Type B pancreatic cell (in vitro differentiated cells): Measurements from ENCODE around the gene SCN8A. TPM values are rescaled to one million over a fixed set of nuclear protein-coding genes. Genes with fewer than 3 reads are reported as not detected.
A peak's percentile ranks its signal among the peaks of the same experiment; 100 is the strongest.

Experiments
- DNase-seq: peaks from one replicate; pipeline ENCODE4 v3.0.0; 2021; ENCODE audit warnings: mixed read lengths; ENCODE audit not compliant: unreplicated experiment; ENCODE audit errors: extremely low spot score
- H3K27ac Mint-ChIP-seq: 2 replicates; pipeline ENCODE4 v1.8.0; 2021; ENCODE audit warnings: mild to moderate bottlenecking, mixed read lengths
- H3K27me3 Mint-ChIP-seq: 2 replicates; pipeline ENCODE4 v1.8.0; 2021; ENCODE audit warnings: mixed read lengths
- H3K36me3 Mint-ChIP-seq: 2 replicates; pipeline ENCODE4 v1.8.0; 2021; ENCODE audit warnings: mixed read lengths
- H3K4me1 Mint-ChIP-seq: one replicate; pipeline ENCODE4 v1.8.0; 2021; ENCODE audit warnings: mixed read lengths; ENCODE audit not compliant: unreplicated experiment
- H3K4me3 Mint-ChIP-seq: 2 replicates; pipeline ENCODE4 v1.8.0; 2021; ENCODE audit warnings: mild to moderate bottlenecking, mixed read lengths
- H3K9me3 Mint-ChIP-seq: 2 replicates; pipeline ENCODE4 v1.8.0; 2021; ENCODE audit warnings: mixed read lengths
- CTCF ChIP-seq: fragments of 200-600 bp; sonication (generic); conservative IDR thresholded peaks from 2 replicates; pipeline ENCODE4 v1.5.0; 2021; ENCODE audit warnings: antibody characterized with exemption, mild to moderate bottlenecking
- total RNA-seq: library from RNA; stranded (reverse); gene quantifications from 2 replicates; pipeline ENCODE4 v1.2.1, GENCODE V29; 2021; ENCODE audit warnings: low replicate concordance

SCN8A gene
- total RNA-seq, 1 donor from 2014 or later, result 3.9 TPM

DNA sequence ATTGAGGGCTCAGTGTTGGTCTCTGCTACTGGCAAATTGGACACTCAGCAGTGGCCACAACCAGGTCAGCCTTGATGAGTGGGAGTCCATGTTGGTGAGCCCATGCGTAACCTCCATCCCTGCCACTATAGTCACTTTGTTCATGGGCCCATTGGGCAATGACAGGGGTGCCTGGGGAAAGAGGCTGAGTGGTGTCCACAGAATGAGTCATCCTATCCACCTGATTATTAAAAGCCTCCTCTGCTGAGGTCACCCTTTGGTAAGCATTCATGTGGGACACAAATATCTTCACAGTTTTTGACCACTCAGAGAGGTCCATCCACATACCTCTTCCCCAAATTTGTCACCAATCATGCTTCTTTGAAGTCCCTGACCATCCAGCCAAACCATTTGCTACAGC, 207.5 kb downstream of the SCN8A start:
- H3K4me1 Mint-ChIP-seq, result no peaks in the 10 kb centered on the region
- H3K4me3 Mint-ChIP-seq, result no peak overlapping the region
- TF ChIP-seq CTCF, result no peak
- DNase-seq, result no peak
- no peaks in the 10 kb centered on the region for H3K9me3 Mint-ChIP-seq
- no peak overlapping the region for H3K27ac Mint-ChIP-seq
- H3K36me3 Mint-ChIP-seq, result peaks cover under 1% of the 10 kb centered on the region
- H3K27me3 Mint-ChIP-seq, result no peaks in the 10 kb centered on the region

DNA sequence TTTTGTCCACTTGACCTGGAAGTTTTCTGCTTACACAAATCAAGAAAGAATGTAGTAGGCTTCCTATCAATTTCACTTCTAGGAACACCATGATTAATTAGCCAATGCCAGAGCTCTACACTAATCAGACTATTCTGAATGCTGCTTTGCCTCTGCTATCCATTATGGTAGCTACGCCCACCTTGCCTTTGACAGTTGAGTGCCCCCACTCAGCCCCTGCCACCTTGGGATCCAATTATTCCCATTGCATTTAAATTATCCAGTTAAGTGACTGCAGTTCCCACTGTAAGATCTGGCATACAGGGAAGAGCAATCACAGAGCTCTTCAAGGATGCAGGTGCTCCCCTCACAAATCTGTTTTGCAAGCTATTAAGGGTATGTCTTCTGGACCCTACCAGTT, 210.0 kb downstream of the SCN8A start:
- H3K4me3 Mint-ChIP-seq, result no peak overlapping the region
- no peak overlapping the region for H3K27ac Mint-ChIP-seq
- no peaks in the 10 kb centered on the region for H3K36me3 Mint-ChIP-seq
- H3K9me3 Mint-ChIP-seq, result no peaks in the 10 kb centered on the region
- TF ChIP-seq CTCF, result no peak
- H3K4me1 Mint-ChIP-seq, result no peaks in the 10 kb centered on the region
- H3K27me3 Mint-ChIP-seq, result no peaks in the 10 kb centered on the region
- DNase-seq, result no peak

DNA sequence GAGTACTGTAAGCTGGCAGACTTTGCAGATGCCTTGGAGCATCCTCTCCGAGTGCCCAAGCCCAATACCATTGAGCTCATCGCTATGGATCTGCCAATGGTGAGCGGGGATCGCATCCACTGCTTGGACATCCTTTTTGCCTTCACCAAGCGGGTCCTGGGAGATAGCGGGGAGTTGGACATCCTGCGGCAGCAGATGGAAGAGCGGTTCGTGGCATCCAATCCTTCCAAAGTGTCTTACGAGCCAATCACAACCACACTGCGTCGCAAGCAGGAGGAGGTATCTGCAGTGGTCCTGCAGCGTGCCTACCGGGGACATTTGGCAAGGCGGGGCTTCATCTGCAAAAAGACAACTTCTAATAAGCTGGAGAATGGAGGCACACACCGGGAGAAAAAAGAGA, 215.9 kb downstream of the SCN8A start:
- H3K36me3 Mint-ChIP-seq, result no peaks in the 10 kb centered on the region
- no peak overlapping the region for H3K27ac Mint-ChIP-seq
- no peak for DNase-seq
- no peak overlapping the region for H3K4me3 Mint-ChIP-seq
- no peak for TF ChIP-seq CTCF
- peaks cover 4% of the 10 kb centered on the region for H3K4me1 Mint-ChIP-seq
- H3K27me3 Mint-ChIP-seq, result no peaks in the 10 kb centered on the region
- H3K9me3 Mint-ChIP-seq, result no peaks in the 10 kb centered on the region

GRCh38 chr12:51809193-51809592, 218.2 kb downstream of the SCN8A start:
- no peak for TF ChIP-seq CTCF
- Mint-ChIP-seq H3K36me3 (no peaks in the 10 kb centered on the region), H3K4me3 (no peak overlapping the region), H3K27ac (no peak overlapping the region), H3K4me1 (peaks cover 4% of the 10 kb centered on the region), H3K9me3 (no peaks in the 10 kb centered on the region), H3K27me3 (no peaks in the 10 kb centered on the region)
- no peak for DNase-seq

DNA sequence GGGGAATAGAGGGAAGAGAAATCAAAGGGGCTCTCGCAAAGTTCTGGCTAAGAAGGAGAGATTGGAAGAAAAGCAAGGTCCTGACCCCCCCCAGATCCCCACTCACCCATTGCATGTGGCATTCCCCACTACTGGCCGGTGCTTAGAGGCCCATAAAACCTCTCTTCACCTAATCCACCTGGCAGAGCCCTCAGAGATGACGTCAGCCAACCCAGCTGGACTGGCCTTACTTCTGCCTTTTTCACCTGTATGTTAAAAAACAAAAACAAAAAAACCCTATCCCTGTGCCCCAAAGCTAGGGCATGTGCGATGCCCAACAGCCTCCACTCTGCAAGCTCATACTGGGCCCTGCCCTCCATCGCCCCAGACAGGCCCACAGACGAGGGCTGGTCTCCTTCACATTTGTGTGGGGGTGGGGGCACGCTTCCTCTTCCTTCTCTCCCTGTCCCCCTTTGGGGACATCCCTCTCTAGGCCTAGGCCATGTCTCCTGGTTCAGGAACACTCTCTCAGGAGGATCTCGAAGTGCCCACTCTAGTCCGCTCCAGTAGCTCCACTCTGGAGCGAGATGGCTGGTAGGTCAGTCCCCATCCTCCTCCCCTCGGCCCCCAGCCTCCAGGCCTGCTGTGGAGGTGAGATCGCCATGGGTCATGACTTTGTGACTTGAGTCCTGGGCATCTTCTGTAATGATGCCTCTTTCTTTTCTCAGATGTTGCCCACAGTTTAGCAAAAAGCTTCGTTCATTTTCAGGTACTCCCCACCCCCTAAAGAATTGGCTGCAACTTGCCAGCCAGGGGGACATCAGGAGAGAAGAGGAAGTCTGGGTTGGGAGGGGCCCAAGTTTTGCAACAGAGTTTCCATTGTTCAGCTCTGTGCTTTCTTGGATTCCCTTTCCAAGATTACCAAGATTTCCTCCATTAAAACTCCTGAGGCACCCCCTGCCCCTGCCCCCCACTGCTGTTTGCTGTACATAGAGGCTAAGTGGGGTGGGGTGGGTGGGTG, 220.5 kb downstream of the SCN8A start:
- H3K36me3 Mint-ChIP-seq, result no peaks in the 10 kb centered on the region
- DNase-seq, result no peak
- H3K9me3 Mint-ChIP-seq, result no peaks in the 10 kb centered on the region
- no peak overlapping the region for H3K27ac Mint-ChIP-seq
- peaks cover 16% of the 10 kb centered on the region for H3K27me3 Mint-ChIP-seq
- no peak for TF ChIP-seq CTCF
- H3K4me1 Mint-ChIP-seq, result peaks cover 4% of the 10 kb centered on the region
- H3K4me3 Mint-ChIP-seq, result peak overlapping the region; percentile 34
